HCT116 (cell line): Measurements from ENCODE around the gene THG1L. TPM values are rescaled to one million over a fixed set of nuclear protein-coding genes. Genes with fewer than 3 reads are reported as not detected.

ENCODE experiments used
- ATAC-seq: fragments of 200-7000 bp; cut with Tn5 transposase; 2 replicates; pipeline ENCODE4 v1.9.1; 2020; ENCODE audit warnings: mild to moderate bottlenecking, moderate library complexity
- BruUV-seq: library from RNA; stranded (reverse); fragments of 400-500 nt; replicated peaks from 2 replicates; lab custom pipeline; 2021; lab: Mats Ljungman, UMichigan
- CTCF ChIA-PET: fragments of 300-600 bp; sonication (Branson Sonifier 250); formaldehyde crosslinking; loops from one replicate; lab custom pipeline; 2021; ENCODE audit warnings: antibody characterized with exemption; lab: Charles Lee
- POLR2A ChIA-PET: fragments of 300-600, 350-600 bp; sonication (Branson Sonifier 250); formaldehyde crosslinking; loops from one replicate; lab custom pipeline; 2021; ENCODE audit warnings: antibody characterized with exemption; lab: Charles Lee
- RAD21 ChIA-PET, 2 experiments: fragments of 300-600 bp; sonication (Branson Sonifier 250); formaldehyde crosslinking; loops; one replicate each; lab custom pipeline; 2023; ENCODE audit warnings: low total read pairs in 2 of 2; ENCODE audit not compliant: uncharacterized antibody in 2 of 2, unreplicated experiment in 2 of 2, low non-redundant PET in 1 of 2; lab: Charles Lee
- DNase-seq: peaks from one replicate; pipeline ENCODE4 v3.0.0-alpha.2; 2010; ENCODE audit warnings: low read depth, low spot score
- H2AFZ ChIP-seq: fragments of 200-600 bp; shearing (Covaris generic), sonication (generic); 2 replicates; pipeline ENCODE4 v1.6.1; 2017; ENCODE audit warnings: low read depth, mixed run types, mixed read lengths, antibody characterized with exemption, low read length; ENCODE audit not compliant: poor library complexity, severe bottlenecking
- H3K27ac ChIP-seq: 2 replicates; pipeline ENCODE4 v1.5.1; 2012; ENCODE audit warnings: low read depth, low read length
- H3K27me3 ChIP-seq: fragments of 200-600 bp; sonication (generic); 2 replicates; pipeline ENCODE4 v1.6.1; 2016; ENCODE audit warnings: mixed run types, low read length, mixed read lengths; ENCODE audit not compliant: insufficient read depth
- H3K36me3 ChIP-seq, 2 experiments: fragments of 200-500 bp in 1 of 2; fragments of 200-600 bp in 1 of 2; sonication (Bioruptor generic) in 1 of 2; sonication (generic) in 1 of 2; 2 replicates each; pipeline versions ENCODE4 v1.5.1 to v1.6.1; 2014 to 2016; ENCODE audit warnings: low read length in 2 of 2, inconsistent platforms in 1 of 2, mixed read lengths in 1 of 2, mixed run types in 1 of 2; ENCODE audit not compliant: insufficient read depth in 2 of 2, control insufficient read depth in 1 of 2
- H3K4me1 ChIP-seq, 2 experiments: fragments of 200-600 bp in 1 of 2; sonication (generic) in 1 of 2; 2 replicates each; pipeline versions ENCODE4 v1.5.1 to v1.6.1; 2012 to 2017; ENCODE audit warnings: low read length in 2 of 2, inconsistent platforms in 1 of 2, mild to moderate bottlenecking in 1 of 2, mixed read lengths in 1 of 2, mixed run types in 1 of 2, moderate library complexity in 1 of 2; ENCODE audit not compliant: insufficient read depth in 2 of 2, control insufficient read depth in 1 of 2
- H3K4me2 ChIP-seq: fragments of 200-600 bp; sonication (generic); 2 replicates; pipeline ENCODE4 v1.6.1; 2017; ENCODE audit warnings: mixed run types, low read length, mixed read lengths
- H3K4me3 ChIP-seq, 2 experiments: fragments of 200-600 bp in 1 of 2; sonication (generic) in 1 of 2; replicated peaks in 1 of 2; 2 replicates each; pipeline ENCODE4 v1.5.1; 2011 to 2016; ENCODE audit warnings: low read length in 2 of 2, control low read depth in 1 of 2, low read depth in 1 of 2, mild to moderate bottlenecking in 1 of 2, mixed read lengths in 1 of 2, mixed run types in 1 of 2
- H3K79me2 ChIP-seq: fragments of 200-600 bp; sonication (generic); 2 replicates; pipeline ENCODE4 v1.6.1; 2017; ENCODE audit warnings: mild to moderate bottlenecking, mixed run types, low read length, moderate library complexity, mixed read lengths; ENCODE audit not compliant: insufficient read depth
- H3K9ac ChIP-seq: fragments of 200-600 bp; sonication (generic); 2 replicates; pipeline ENCODE4 v1.6.1; 2016; ENCODE audit warnings: low read length, mixed read lengths
- H3K9me2 ChIP-seq: fragments of 200-600 bp; sonication (generic), shearing (Covaris generic); 2 replicates; pipeline ENCODE4 v1.6.1; 2017; ENCODE audit warnings: mixed run types, mild to moderate bottlenecking, moderate library complexity; ENCODE audit not compliant: insufficient read depth
- H3K9me3 ChIP-seq, 2 experiments: fragments of 200-500 bp in 1 of 2; fragments of 200-600 bp in 1 of 2; sonication (Bioruptor generic) in 1 of 2; sonication (generic) in 1 of 2; 2 replicates each; pipeline ENCODE4 v1.6.1; 2014 to 2017; ENCODE audit warnings: low read length in 2 of 2, mixed read lengths in 2 of 2, inconsistent platforms in 1 of 2, low read depth in 1 of 2, mild to moderate bottlenecking in 1 of 2, mixed run types in 1 of 2, moderate library complexity in 1 of 2; ENCODE audit not compliant: control insufficient read depth in 1 of 2, insufficient read depth in 1 of 2
- H4K20me1 ChIP-seq: fragments of 200-600 bp; sonication (generic), shearing (Covaris generic); 2 replicates; pipeline ENCODE4 v1.6.1; 2017; ENCODE audit warnings: mixed run types, mild to moderate bottlenecking, moderate library complexity; ENCODE audit not compliant: insufficient read depth
- CBX3 ChIP-seq: IDR thresholded peaks from 2 replicates; pipeline ENCODE4 v1.6.1; 2012; ENCODE audit warnings: low read depth
- CEBPB ChIP-seq: IDR thresholded peaks from 2 replicates; pipeline ENCODE4 v1.6.1; 2012; ENCODE audit warnings: low read depth
- EGR1 ChIP-seq: IDR thresholded peaks from 2 replicates; pipeline ENCODE4 v1.6.1; 2012; ENCODE audit warnings: low read depth
- ELF1 ChIP-seq: IDR thresholded peaks from 2 replicates; pipeline ENCODE4 v1.6.1; 2012; ENCODE audit warnings: low read depth, borderline replicate concordance
- EZH2phosphoT487 ChIP-seq: fragments of 200-600 bp; IDR thresholded peaks from 2 replicates; pipeline ENCODE4 v1.6.1; 2018; ENCODE audit warnings: antibody characterized with exemption, borderline replicate concordance
- FOSL1 ChIP-seq: IDR thresholded peaks from 2 replicates; pipeline ENCODE4 v1.6.1; 2012; ENCODE audit warnings: low read depth
- JUND ChIP-seq: IDR thresholded peaks from 2 replicates; pipeline ENCODE4 v1.6.1; 2012
- POLR2A ChIP-seq: IDR thresholded peaks from 2 replicates; pipeline ENCODE4 v1.7.0; 2011; ENCODE audit warnings: borderline replicate concordance; ENCODE audit not compliant: insufficient read depth, insufficient read length; ENCODE audit errors: extremely low read depth
- POLR2AphosphoS5 ChIP-seq: IDR thresholded peaks from 2 replicates; pipeline ENCODE4 v1.6.1; 2011; ENCODE audit warnings: mild to moderate bottlenecking, low read depth, low read length, moderate library complexity
- RAD21 ChIP-seq: IDR thresholded peaks from 2 replicates; pipeline ENCODE4 v1.6.1; 2012; ENCODE audit warnings: low read depth, mild to moderate bottlenecking
- SP1 ChIP-seq: IDR thresholded peaks from 2 replicates; pipeline ENCODE4 v1.6.1; 2012; ENCODE audit warnings: low read depth
- SRF ChIP-seq: IDR thresholded peaks from 2 replicates; pipeline ENCODE4 v1.6.1; 2012; ENCODE audit warnings: low read depth
- TCF7L2 ChIP-seq: IDR thresholded peaks from 2 replicates; pipeline ENCODE4 v1.7.0; 2011; ENCODE audit warnings: borderline replicate concordance, inconsistent platforms; ENCODE audit not compliant: insufficient read depth, insufficient read length; ENCODE audit errors: extremely low read depth
- YY1 ChIP-seq: IDR thresholded peaks from 2 replicates; pipeline ENCODE4 v1.6.1; 2011; ENCODE audit warnings: low read length, low read depth, moderate library complexity, mild to moderate bottlenecking; ENCODE audit not compliant: insufficient replicate concordance; ENCODE audit errors: extremely low read depth
- ZFX ChIP-seq: fragments of 450-650 bp; IDR thresholded peaks from 2 replicates; pipeline ENCODE4 v1.6.1; 2017
- intact Hi-C: fragments of 100-400 bp; cut with micrococcal nuclease; formaldehyde crosslinking; loops from 2 replicates; pipeline ENCODE4 v1.10.0; 2022
- total RNA-seq: library from RNA; stranded (reverse); gene quantifications from one replicate; pipeline ENCODE4 v1.2.1, GENCODE V29; 2021; ENCODE audit not compliant: unreplicated experiment
- TF ChIP-seq, protein P1 (sequence below): IDR thresholded peaks from 2 replicates; pipeline ENCODE4 v1.6.1; 2012
- TF ChIP-seq, protein P2 (sequence below), 3 experiments: fragments of 200-600 bp in 1 of 3; sonication (generic) in 1 of 3; IDR thresholded peaks in 2 of 3; conservative IDR thresholded peaks in 1 of 3; 2 replicates each; pipeline ENCODE4 v1.5.1; 2012 to 2017; ENCODE audit warnings: low read depth in 2 of 3, low read length in 2 of 3, antibody characterized with exemption in 1 of 3, borderline replicate concordance in 1 of 3, control low read depth in 1 of 3, mild to moderate bottlenecking in 1 of 3, mixed read lengths in 1 of 3, mixed run types in 1 of 3, moderate library complexity in 1 of 3; ENCODE audit not compliant: insufficient read depth in 1 of 3
- TF ChIP-seq, protein P3 (sequence below): IDR thresholded peaks from 2 replicates; pipeline ENCODE4 v1.6.1; 2012; ENCODE audit warnings: low read depth
- TF ChIP-seq, protein P4 (sequence below): IDR thresholded peaks from 2 replicates; pipeline ENCODE4 v1.6.1; 2011; ENCODE audit warnings: mild to moderate bottlenecking, low read length, moderate library complexity; ENCODE audit not compliant: insufficient replicate concordance; ENCODE audit errors: extremely low read depth
- TF ChIP-seq, protein P5 (sequence below): IDR thresholded peaks from 2 replicates; pipeline ENCODE4 v1.6.1; 2012

Gene THG1L
- total RNA-seq, 1 experiment from 2014 or later: 33.9 TPM

DNA sequence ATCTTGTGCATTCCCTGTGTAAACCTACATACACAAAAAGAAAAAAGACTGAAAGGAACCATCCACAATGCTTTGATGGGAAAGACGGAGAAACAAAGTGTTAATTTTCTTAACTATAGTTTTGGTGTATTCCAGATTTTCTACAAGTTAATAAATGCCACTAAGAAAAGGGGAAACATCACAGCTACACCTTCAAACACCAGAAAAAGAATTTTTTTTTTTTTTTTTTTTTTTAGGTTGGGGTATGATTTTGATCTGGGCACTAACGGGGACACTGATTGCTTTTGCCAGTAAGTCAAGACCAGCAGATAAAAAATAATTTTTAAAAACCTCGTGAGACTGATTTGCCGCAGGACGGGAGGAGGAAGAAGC is 334 bp upstream of the THG1L start:
- Histone ChIP-seq H3K79me2 (peaks cover 16% of the 10 kb centered on the region; the same call in 1 of the 2 replicates), H3K4me1 (peaks cover 0 to 18% of the 10 kb centered on the region in 2 experiments; a peak in 3 of 4 replicates), H2AFZ (peak overlapping the region; percentile 88), H3K9me3 (no peaks in the 10 kb centered on the region), H3K4me2 (peak overlapping the region; percentile 96), H3K9me2 (no peaks in the 10 kb centered on the region), H3K36me3 (peaks cover 10 to 25% of the 10 kb centered on the region in 2 experiments), H3K27me3 (no peaks in the 10 kb centered on the region), H3K9ac (peak overlapping the region; percentile 79), H3K27ac (peak overlapping the region; percentile 79), H3K4me3 (peak overlapping the region; percentile 77 to 78), H4K20me1 (no peaks in the 10 kb centered on the region)
- CTCF ChIA-PET: interaction anchor here (0.6 to 1.6 kb wide), 5 partner anchors 10 to 340 kb away, joined by 3 to 17 read pairs (median 4); partner anchors contain the start of gene LSM11
- RAD21 ChIA-PET: no interaction called here
- POLR2A ChIA-PET: interaction anchor here (0.8 kb wide), 1 partner anchor 11 kb away, joined by 3 read pairs; no protein-coding TSS in a partner anchor
- ATAC-seq: no peak
- no TSS peak for BruUV-seq
- no peak for TF ChIP-seq ELF1
- TF ChIP-seq JUND: no peak
- no peak for TF ChIP-seq SP1
- TF ChIP-seq TCF7L2: no peak
- TF ChIP-seq, protein P1, sequence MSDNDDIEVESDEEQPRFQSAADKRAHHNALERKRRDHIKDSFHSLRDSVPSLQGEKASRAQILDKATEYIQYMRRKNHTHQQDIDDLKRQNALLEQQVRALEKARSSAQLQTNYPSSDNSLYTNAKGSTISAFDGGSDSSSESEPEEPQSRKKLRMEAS: no peak
- TF ChIP-seq, protein P2, sequence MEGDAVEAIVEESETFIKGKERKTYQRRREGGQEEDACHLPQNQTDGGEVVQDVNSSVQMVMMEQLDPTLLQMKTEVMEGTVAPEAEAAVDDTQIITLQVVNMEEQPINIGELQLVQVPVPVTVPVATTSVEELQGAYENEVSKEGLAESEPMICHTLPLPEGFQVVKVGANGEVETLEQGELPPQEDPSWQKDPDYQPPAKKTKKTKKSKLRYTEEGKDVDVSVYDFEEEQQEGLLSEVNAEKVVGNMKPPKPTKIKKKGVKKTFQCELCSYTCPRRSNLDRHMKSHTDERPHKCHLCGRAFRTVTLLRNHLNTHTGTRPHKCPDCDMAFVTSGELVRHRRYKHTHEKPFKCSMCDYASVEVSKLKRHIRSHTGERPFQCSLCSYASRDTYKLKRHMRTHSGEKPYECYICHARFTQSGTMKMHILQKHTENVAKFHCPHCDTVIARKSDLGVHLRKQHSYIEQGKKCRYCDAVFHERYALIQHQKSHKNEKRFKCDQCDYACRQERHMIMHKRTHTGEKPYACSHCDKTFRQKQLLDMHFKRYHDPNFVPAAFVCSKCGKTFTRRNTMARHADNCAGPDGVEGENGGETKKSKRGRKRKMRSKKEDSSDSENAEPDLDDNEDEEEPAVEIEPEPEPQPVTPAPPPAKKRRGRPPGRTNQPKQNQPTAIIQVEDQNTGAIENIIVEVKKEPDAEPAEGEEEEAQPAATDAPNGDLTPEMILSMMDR (IDR thresholded peaks at IDR 0.05 in 2 of 3, conservative IDR thresholded peaks at IDR 0.05 in 1 of 3; ENCODE audit: borderline replicate concordance in 1 of 3, insufficient read depth in 1 of 3, low read depth in 2 of 3, low read length in 2 of 3): no peak
- TF ChIP-seq CEBPB: no peak
- TF ChIP-seq EGR1: no peak
- TF ChIP-seq CBX3: no peak
- TF ChIP-seq ZFX: no peak
- TF ChIP-seq, protein P3, sequence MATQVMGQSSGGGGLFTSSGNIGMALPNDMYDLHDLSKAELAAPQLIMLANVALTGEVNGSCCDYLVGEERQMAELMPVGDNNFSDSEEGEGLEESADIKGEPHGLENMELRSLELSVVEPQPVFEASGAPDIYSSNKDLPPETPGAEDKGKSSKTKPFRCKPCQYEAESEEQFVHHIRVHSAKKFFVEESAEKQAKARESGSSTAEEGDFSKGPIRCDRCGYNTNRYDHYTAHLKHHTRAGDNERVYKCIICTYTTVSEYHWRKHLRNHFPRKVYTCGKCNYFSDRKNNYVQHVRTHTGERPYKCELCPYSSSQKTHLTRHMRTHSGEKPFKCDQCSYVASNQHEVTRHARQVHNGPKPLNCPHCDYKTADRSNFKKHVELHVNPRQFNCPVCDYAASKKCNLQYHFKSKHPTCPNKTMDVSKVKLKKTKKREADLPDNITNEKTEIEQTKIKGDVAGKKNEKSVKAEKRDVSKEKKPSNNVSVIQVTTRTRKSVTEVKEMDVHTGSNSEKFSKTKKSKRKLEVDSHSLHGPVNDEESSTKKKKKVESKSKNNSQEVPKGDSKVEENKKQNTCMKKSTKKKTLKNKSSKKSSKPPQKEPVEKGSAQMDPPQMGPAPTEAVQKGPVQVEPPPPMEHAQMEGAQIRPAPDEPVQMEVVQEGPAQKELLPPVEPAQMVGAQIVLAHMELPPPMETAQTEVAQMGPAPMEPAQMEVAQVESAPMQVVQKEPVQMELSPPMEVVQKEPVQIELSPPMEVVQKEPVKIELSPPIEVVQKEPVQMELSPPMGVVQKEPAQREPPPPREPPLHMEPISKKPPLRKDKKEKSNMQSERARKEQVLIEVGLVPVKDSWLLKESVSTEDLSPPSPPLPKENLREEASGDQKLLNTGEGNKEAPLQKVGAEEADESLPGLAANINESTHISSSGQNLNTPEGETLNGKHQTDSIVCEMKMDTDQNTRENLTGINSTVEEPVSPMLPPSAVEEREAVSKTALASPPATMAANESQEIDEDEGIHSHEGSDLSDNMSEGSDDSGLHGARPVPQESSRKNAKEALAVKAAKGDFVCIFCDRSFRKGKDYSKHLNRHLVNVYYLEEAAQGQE: no peak
- TF ChIP-seq SRF: no peak
- TF ChIP-seq, protein P4, sequence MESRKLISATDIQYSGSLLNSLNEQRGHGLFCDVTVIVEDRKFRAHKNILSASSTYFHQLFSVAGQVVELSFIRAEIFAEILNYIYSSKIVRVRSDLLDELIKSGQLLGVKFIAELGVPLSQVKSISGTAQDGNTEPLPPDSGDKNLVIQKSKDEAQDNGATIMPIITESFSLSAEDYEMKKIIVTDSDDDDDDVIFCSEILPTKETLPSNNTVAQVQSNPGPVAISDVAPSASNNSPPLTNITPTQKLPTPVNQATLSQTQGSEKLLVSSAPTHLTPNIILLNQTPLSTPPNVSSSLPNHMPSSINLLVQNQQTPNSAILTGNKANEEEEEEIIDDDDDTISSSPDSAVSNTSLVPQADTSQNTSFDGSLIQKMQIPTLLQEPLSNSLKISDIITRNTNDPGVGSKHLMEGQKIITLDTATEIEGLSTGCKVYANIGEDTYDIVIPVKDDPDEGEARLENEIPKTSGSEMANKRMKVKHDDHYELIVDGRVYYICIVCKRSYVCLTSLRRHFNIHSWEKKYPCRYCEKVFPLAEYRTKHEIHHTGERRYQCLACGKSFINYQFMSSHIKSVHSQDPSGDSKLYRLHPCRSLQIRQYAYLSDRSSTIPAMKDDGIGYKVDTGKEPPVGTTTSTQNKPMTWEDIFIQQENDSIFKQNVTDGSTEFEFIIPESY: no peak
- no peak for TF ChIP-seq POLR2AphosphoS5
- no peak for TF ChIP-seq YY1
- no peak for TF ChIP-seq RAD21
- TF ChIP-seq EZH2phosphoT487: no peak
- TF ChIP-seq POLR2A: no peak
- TF ChIP-seq, protein P5, sequence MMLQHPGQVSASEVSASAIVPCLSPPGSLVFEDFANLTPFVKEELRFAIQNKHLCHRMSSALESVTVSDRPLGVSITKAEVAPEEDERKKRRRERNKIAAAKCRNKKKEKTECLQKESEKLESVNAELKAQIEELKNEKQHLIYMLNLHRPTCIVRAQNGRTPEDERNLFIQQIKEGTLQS: no peak
- TF ChIP-seq FOSL1: no peak
- intact Hi-C loops: no loop called here
- DNase-seq: no peak
